Hepatocyte (in vitro differentiated cells): Measurements from ENCODE around the gene ARMH2. TPM values are rescaled to one million over a fixed set of nuclear protein-coding genes. Genes with fewer than 3 reads are reported as not detected.

Source experiments
- DNase-seq: peaks from one replicate; pipeline ENCODE4 v3.0.0-alpha.2; 2016; ENCODE audit warnings: low spot score
- H2AFZ ChIP-seq: fragments of 200-600 bp; sonication (generic); 2 replicates; pipeline ENCODE4 v1.6.0; 2016; ENCODE audit warnings: antibody characterized with exemption, mild to moderate bottlenecking
- H3K27ac ChIP-seq: fragments of 200-600 bp; sonication (generic); 2 replicates; pipeline ENCODE4 v1.5.1; 2016; ENCODE audit warnings: mild to moderate bottlenecking
- H3K27me3 ChIP-seq: fragments of 200-600 bp; sonication (generic); 2 replicates; pipeline ENCODE4 v1.6.1; 2016
- H3K36me3 ChIP-seq: fragments of 200-600 bp; sonication (generic); replicated peaks from 2 replicates; pipeline ENCODE4 v1.5.1; 2016; ENCODE audit warnings: low read depth; ENCODE audit not compliant: insufficient read depth
- H3K4me1 ChIP-seq: fragments of 200-600 bp; sonication (generic); 2 replicates; pipeline ENCODE4 v1.5.1; 2016; ENCODE audit warnings: mild to moderate bottlenecking, moderate library complexity; ENCODE audit not compliant: insufficient read depth
- H3K4me2 ChIP-seq: fragments of 200-600 bp; sonication (generic); 2 replicates; pipeline ENCODE4 v1.6.0; 2016
- H3K4me3 ChIP-seq: fragments of 200-600 bp; sonication (generic); 2 replicates; pipeline ENCODE4 v1.5.1; 2016; ENCODE audit warnings: mild to moderate bottlenecking
- H3K79me2 ChIP-seq: fragments of 200-600 bp; sonication (generic); 2 replicates; pipeline ENCODE4 v1.6.0; 2017; ENCODE audit warnings: mild to moderate bottlenecking
- H3K9me2 ChIP-seq: fragments of 200-600 bp; sonication (generic); replicated peaks from 2 replicates; pipeline ENCODE4 v1.6.0; 2017; ENCODE audit warnings: mild to moderate bottlenecking; ENCODE audit not compliant: insufficient read depth
- H3K9me3 ChIP-seq: fragments of 200-600 bp; sonication (generic); 2 replicates; pipeline ENCODE4 v1.5.1; 2016; ENCODE audit warnings: low read depth, mild to moderate bottlenecking
- H4K20me1 ChIP-seq: fragments of 200-600 bp; sonication (generic); 2 replicates; pipeline ENCODE4 v1.6.0; 2016; ENCODE audit warnings: mild to moderate bottlenecking; ENCODE audit not compliant: insufficient read depth, poor library complexity, severe bottlenecking
- EZH2 ChIP-seq: fragments of 200-600 bp; sonication (generic); IDR thresholded peaks from 2 replicates; pipeline ENCODE4 v1.6.1; 2016; ENCODE audit warnings: antibody characterized with exemption, mild to moderate bottlenecking, borderline replicate concordance
- EZH2phosphoT487 ChIP-seq: fragments of 200-600 bp; sonication (generic); IDR thresholded peaks from one replicate; pipeline ENCODE4 v1.6.1; 2018; ENCODE audit warnings: antibody characterized with exemption, mild to moderate bottlenecking, low read depth, moderate library complexity; ENCODE audit not compliant: unreplicated experiment, severe bottlenecking
- WGBS: methylation state at CpG from one replicate; pipeline ENCODE4 v1.1.6; 2016; ENCODE audit warnings: low lambda C conversion rate; ENCODE audit errors: missing lambda C conversion rate; 5-methylcytosine and 5-hydroxymethylcytosine counted together
- polyA plus RNA-seq: library from polyadenylated mRNA; unstranded; fragments of >200 nt; fragmentation: Nextera tagmentation; extraction: Ambion mirVana; gene quantifications from 2 replicates; pipeline ENCODE4 v1.2.1, GENCODE V29; 2016
- total RNA-seq: library from RNA; depleted of rRNA; stranded (reverse); fragments of >200 nt; gene quantifications from 2 replicates; pipeline ENCODE4 v1.2.3, GENCODE V29; 2014
- TF ChIP-seq, protein P1 (sequence below): fragments of 200-600 bp; sonication (generic); IDR thresholded peaks from 2 replicates; pipeline ENCODE4 v1.5.1; 2016; ENCODE audit warnings: antibody characterized with exemption, mild to moderate bottlenecking; ENCODE audit not compliant: poor library complexity

ARMH2 gene
- total and polyA plus RNA-seq, 2 experiments from 2014 or later = not detected

DNA sequence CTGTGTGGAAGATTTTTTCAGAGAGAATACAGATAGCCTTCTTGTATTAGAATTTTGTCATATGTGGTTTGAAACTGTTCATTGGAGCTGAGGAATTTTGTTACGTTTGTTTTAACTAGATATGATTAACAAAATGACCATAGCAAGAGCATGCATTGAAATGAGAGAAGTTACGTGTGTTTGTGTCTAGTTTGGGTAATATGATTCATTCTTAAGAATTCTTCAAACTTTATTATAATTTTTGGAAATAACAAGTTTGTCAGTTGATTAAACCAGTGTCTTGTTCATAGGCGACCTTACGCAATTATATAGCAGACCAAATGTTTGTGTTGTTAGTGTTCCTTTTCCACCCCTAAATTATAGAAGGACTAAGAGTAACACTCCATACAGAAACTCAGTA lies 18.5 kb downstream of the ARMH2 start:
- Histone ChIP-seq H4K20me1 (no peaks in the 10 kb centered on the region), H3K9me3 (no peaks in the 10 kb centered on the region), H3K27me3 (no peaks in the 10 kb centered on the region), H3K4me3 (no peak overlapping the region), H3K36me3 (no peaks in the 10 kb centered on the region), H3K4me1 (peaks cover 14% of the 10 kb centered on the region), H3K27ac (peak overlapping the region; percentile 67), H2AFZ (no peak overlapping the region), H3K79me2 (peaks cover 67% of the 10 kb centered on the region), H3K9me2 (no peaks in the 10 kb centered on the region), H3K4me2 (peak overlapping the region; percentile 79)
- TF ChIP-seq EZH2 (no peak), EZH2phosphoT487 (no peak)
- TF ChIP-seq, protein P1, sequence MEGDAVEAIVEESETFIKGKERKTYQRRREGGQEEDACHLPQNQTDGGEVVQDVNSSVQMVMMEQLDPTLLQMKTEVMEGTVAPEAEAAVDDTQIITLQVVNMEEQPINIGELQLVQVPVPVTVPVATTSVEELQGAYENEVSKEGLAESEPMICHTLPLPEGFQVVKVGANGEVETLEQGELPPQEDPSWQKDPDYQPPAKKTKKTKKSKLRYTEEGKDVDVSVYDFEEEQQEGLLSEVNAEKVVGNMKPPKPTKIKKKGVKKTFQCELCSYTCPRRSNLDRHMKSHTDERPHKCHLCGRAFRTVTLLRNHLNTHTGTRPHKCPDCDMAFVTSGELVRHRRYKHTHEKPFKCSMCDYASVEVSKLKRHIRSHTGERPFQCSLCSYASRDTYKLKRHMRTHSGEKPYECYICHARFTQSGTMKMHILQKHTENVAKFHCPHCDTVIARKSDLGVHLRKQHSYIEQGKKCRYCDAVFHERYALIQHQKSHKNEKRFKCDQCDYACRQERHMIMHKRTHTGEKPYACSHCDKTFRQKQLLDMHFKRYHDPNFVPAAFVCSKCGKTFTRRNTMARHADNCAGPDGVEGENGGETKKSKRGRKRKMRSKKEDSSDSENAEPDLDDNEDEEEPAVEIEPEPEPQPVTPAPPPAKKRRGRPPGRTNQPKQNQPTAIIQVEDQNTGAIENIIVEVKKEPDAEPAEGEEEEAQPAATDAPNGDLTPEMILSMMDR = no peak
- 88% methylated on average over 4 of the region's 4 CpGs for WGBS
- no peak for DNase-seq

DNA sequence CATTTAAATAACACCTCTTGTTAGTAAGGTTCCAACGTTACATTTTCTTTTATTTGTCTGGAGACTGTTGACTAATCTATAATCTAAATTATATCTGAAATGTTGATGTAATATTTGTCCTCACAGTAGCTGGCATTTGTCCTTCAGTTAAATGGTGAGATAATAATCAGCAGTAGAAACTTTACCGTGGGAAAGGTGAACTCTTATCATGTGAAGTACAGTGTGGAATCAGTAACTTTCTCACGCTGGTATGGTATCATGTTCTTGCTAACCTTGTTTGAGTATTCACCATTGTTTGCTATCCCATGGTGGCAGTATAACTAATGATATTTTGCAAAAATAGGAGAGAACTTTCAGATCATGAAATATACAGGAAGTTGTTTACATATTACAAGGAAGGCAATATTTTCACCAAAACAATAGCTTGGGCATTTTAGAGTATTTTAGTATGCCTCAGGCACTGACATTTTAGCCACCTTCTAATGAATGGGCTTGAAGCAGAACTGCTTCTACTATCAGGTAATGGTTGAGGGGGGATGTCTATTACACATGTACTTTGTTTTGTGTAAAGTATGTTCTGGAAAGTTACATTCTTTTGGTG lies 19.2 kb downstream of the ARMH2 start:
- peak overlapping the region; percentile 67 for H3K27ac ChIP-seq
- peak overlapping the region; percentile 79 for H3K4me2 ChIP-seq
- DNase-seq = peak; percentile 30
- H3K4me1 ChIP-seq = peaks cover 14% of the 10 kb centered on the region
- no peaks in the 10 kb centered on the region for H3K27me3 ChIP-seq
- H3K4me3 ChIP-seq = no peak overlapping the region
- H3K9me3 ChIP-seq = no peaks in the 10 kb centered on the region
- no peaks in the 10 kb centered on the region for H4K20me1 ChIP-seq
- no peaks in the 10 kb centered on the region for H3K9me2 ChIP-seq
- H3K36me3 ChIP-seq = no peaks in the 10 kb centered on the region
- WGBS = 25% methylated on average over 3 of the region's 3 CpGs
- H3K79me2 ChIP-seq = peaks cover 67% of the 10 kb centered on the region
- no peak for TF ChIP-seq EZH2
- TF ChIP-seq, protein P1 = peak; percentile 2
- H2AFZ ChIP-seq = no peak overlapping the region

DNA sequence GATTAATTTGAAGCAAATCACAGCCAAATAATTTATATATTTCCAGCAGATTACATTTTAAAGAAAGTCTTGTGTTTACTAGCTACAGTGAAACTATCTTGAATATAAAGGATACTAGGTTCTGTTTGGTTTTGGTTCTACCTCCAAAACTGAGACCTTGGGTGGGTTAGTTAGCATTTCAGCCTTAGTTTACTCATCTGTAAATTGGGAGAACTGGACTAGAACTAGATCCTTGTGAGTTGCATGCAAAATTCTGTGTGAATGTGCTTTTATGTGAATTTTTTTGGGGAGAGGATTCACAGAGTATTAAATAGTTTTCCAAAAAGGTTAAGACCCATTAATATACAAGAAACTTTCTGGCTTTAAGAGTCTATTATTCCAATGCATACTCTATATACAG lies 19.8 kb downstream of the ARMH2 start:
- H3K27me3 ChIP-seq = no peaks in the 10 kb centered on the region
- H3K9me2 ChIP-seq = no peaks in the 10 kb centered on the region
- no peak overlapping the region for H2AFZ ChIP-seq
- no peaks in the 10 kb centered on the region for H3K36me3 ChIP-seq
- peaks cover 67% of the 10 kb centered on the region for H3K79me2 ChIP-seq
- TF ChIP-seq EZH2 = no peak
- no peak for TF ChIP-seq EZH2phosphoT487
- TF ChIP-seq, protein P1 = no peak
- H3K4me3 ChIP-seq = no peak overlapping the region
- peak overlapping the region; percentile 79 for H3K4me2 ChIP-seq
- no peaks in the 10 kb centered on the region for H3K9me3 ChIP-seq
- no peaks in the 10 kb centered on the region for H4K20me1 ChIP-seq
- H3K4me1 ChIP-seq = peaks cover 14% of the 10 kb centered on the region
- no peak for DNase-seq
- peak overlapping the region; percentile 14 for H3K27ac ChIP-seq
